Liver (tissue), 3 donors: Measurements from ENCODE around the gene ACSL3.

ENCODE experiments used
- GABPA ChIP-seq, 2 donors: IDR thresholded peaks in 1 of 2; conservative IDR thresholded peaks in 1 of 2; 2 replicates each; pipeline ENCODE4 v1.6.1; 2016; ENCODE audit warnings: antibody characterized with exemption in 2 of 2, mild to moderate bottlenecking in 1 of 2, moderate library complexity in 1 of 2
- JUND ChIP-seq, 2 donors: IDR thresholded peaks; 2 replicates each; pipeline ENCODE4 v1.6.1; 2016; ENCODE audit warnings: antibody characterized with exemption in 2 of 2
- NR2F2 ChIP-seq: IDR thresholded peaks from 2 replicates; pipeline ENCODE4 v1.6.1; 2016; ENCODE audit warnings: antibody characterized with exemption
- RXRA ChIP-seq, 2 donors: IDR thresholded peaks; 2 replicates each; pipeline ENCODE4 v1.6.1; 2017 to 2018; ENCODE audit warnings: antibody characterized with exemption in 2 of 2, mild to moderate bottlenecking in 1 of 2
- TF ChIP-seq, protein P1 (sequence below): fragments of 150-350 bp; IDR thresholded peaks from 2 replicates; pipeline ENCODE4 v1.5.1; 2017; ENCODE audit warnings: improper control_type of control experiment, low read depth, low read length; ENCODE audit not compliant: missing input control
- TF ChIP-seq, protein P2 (sequence below): IDR thresholded peaks from 2 replicates; pipeline ENCODE4 v1.6.1; 2016; ENCODE audit warnings: antibody characterized with exemption
- TF ChIP-seq, protein P3 (sequence below): IDR thresholded peaks from 2 replicates; pipeline ENCODE4 v1.6.1; 2016; ENCODE audit warnings: antibody characterized with exemption
- donor health status: healthy.
- donor health status: healthy.

DNA sequence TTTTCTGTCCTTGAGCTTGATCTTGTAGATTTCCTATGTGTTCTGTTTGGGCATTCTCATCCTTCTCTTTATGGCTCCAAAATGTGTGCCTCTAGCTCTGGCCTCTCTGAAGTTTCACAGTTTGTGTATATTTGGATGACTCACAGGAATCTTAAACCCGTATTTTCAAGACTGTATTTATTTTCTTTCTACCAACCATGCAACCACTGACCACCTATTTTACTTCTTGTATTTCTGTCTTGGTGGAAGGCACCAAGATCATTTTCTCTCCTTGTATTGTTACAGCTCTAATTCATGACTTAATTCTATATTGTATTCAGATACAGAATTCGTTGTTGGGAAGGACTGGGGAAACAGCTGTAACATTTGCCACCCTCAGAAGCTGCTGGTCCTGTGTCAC is 39.5 kb downstream of the ACSL3 start:
- TF ChIP-seq, protein P1, sequence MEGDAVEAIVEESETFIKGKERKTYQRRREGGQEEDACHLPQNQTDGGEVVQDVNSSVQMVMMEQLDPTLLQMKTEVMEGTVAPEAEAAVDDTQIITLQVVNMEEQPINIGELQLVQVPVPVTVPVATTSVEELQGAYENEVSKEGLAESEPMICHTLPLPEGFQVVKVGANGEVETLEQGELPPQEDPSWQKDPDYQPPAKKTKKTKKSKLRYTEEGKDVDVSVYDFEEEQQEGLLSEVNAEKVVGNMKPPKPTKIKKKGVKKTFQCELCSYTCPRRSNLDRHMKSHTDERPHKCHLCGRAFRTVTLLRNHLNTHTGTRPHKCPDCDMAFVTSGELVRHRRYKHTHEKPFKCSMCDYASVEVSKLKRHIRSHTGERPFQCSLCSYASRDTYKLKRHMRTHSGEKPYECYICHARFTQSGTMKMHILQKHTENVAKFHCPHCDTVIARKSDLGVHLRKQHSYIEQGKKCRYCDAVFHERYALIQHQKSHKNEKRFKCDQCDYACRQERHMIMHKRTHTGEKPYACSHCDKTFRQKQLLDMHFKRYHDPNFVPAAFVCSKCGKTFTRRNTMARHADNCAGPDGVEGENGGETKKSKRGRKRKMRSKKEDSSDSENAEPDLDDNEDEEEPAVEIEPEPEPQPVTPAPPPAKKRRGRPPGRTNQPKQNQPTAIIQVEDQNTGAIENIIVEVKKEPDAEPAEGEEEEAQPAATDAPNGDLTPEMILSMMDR: no peak
- TF ChIP-seq, protein P2, sequence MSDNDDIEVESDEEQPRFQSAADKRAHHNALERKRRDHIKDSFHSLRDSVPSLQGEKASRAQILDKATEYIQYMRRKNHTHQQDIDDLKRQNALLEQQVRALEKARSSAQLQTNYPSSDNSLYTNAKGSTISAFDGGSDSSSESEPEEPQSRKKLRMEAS: no peak
- TF ChIP-seq JUND (IDR thresholded peaks at IDR 0.05) (no peak), GABPA (IDR thresholded peaks at IDR 0.05 in 1 of 2, conservative IDR thresholded peaks at IDR 0.05 in 1 of 2) (no peak), NR2F2 (no peak), RXRA (IDR thresholded peaks at IDR 0.05) (no peak)
- TF ChIP-seq, protein P3, sequence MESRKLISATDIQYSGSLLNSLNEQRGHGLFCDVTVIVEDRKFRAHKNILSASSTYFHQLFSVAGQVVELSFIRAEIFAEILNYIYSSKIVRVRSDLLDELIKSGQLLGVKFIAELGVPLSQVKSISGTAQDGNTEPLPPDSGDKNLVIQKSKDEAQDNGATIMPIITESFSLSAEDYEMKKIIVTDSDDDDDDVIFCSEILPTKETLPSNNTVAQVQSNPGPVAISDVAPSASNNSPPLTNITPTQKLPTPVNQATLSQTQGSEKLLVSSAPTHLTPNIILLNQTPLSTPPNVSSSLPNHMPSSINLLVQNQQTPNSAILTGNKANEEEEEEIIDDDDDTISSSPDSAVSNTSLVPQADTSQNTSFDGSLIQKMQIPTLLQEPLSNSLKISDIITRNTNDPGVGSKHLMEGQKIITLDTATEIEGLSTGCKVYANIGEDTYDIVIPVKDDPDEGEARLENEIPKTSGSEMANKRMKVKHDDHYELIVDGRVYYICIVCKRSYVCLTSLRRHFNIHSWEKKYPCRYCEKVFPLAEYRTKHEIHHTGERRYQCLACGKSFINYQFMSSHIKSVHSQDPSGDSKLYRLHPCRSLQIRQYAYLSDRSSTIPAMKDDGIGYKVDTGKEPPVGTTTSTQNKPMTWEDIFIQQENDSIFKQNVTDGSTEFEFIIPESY: no peak
